GM21723 (cell line): ENCODE results near the gene GRM8.

Experiments
- ATAC-seq: cut with Tn5 transposase; IDR thresholded peaks from one replicate; pipeline ENCODE4 v1.9.1; 2021; ENCODE audit warnings: mild to moderate bottlenecking, moderate library complexity; ENCODE audit not compliant: unreplicated experiment

The GRM8 gene

GRCh38 chr7:127252778-127253280 is at the start of gene GRM8:
GRM8 (minus strand) TSS chr7:127252941.
- ATAC-seq, result peak; percentile 19

GRCh38 chr7:127290801-127291361 is 38.1 kb upstream of the GRM8 start:
- ATAC-seq, result no peak

GRCh38 chr7:127290116-127290655 is 37.4 kb upstream of the GRM8 start:
- no peak for ATAC-seq

DNA sequence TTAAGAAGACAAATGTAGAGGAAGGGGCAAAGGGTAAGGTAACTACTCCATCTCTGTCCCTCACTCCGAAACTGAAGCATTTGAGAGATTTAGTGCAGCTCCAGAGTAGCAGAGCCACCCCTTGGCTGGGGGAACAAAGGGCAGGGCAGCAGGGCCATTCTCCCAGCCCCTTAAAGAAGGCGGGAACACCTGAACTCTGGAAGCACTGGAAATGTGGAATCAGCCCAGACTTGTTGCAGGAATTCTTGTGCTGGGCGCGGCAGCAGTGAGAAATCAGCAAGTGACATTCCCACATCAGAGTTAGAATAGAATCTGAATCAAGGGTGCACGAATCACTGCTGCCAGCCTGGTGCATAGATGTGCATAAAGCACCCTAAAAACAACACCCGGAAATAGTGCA is 34.4 kb upstream of the GRM8 start:
- ATAC-seq, result no peak

DNA sequence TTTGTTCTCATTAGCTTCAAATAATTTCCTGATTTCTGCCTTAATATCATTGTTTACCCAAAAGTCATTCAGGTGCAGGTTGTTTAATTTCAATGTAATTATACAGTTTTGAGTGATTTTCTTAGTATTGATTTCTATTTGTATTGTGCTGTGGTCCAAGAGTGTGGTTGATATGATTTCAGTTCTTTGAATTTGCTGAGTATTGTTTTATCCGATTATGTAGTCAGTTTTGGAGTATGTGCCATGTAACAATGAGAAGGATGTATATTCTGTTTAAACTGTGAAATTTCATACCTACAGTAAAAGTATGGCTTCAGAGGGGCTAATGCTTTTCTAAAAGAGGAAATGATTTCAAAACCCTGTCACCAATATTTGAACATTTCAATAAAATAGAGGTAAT is 17.4 kb upstream of the GRM8 start:
- no peak for ATAC-seq

DNA sequence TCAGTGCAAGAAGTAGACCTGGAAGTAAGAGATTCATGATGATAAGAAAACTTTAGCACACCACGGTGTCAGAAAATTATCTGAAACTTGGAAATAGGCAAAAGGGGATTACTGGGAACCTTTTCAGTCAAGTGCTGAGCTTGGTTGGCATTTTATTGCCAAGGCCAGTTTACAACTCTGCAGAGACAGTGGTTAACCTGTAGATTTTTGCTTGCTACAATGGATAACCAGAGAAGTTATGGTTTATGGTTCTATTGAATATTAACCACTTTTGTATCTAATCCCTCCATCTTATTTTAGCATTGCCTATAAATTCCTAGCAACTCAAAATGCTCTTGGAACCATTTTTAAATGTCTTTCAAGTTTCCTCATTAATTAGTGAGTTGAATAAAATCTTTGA is 13.3 kb upstream of the GRM8 start:
- no peak for ATAC-seq

GRCh38 chr7:127264219-127264618 is 11.5 kb upstream of the GRM8 start:
- no peak for ATAC-seq

- no peak for ATAC-seq
These were observed 5.4 kb upstream of the GRM8 start for GRCh38 chr7:127258111-127258510.

DNA sequence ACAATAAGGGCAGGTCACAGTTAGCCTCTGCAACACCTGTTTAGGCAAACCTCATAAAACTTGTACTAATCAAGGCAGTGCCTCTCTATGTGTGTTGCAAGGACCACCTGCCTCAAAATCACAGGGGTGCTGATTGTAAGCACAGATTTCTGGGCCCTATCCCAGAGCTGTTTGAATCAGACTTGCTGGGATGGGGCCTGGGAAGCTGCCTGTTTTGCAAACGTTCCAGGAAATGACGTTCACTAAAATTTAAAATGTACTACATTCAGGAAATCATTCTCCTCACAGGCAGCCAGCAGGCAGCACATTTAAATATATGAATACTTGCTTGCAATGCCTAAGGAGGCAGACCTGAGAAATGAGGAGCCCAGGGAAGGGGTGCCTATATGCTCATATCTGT is 4.3 kb upstream of the GRM8 start:
- ATAC-seq, result no peak

DNA sequence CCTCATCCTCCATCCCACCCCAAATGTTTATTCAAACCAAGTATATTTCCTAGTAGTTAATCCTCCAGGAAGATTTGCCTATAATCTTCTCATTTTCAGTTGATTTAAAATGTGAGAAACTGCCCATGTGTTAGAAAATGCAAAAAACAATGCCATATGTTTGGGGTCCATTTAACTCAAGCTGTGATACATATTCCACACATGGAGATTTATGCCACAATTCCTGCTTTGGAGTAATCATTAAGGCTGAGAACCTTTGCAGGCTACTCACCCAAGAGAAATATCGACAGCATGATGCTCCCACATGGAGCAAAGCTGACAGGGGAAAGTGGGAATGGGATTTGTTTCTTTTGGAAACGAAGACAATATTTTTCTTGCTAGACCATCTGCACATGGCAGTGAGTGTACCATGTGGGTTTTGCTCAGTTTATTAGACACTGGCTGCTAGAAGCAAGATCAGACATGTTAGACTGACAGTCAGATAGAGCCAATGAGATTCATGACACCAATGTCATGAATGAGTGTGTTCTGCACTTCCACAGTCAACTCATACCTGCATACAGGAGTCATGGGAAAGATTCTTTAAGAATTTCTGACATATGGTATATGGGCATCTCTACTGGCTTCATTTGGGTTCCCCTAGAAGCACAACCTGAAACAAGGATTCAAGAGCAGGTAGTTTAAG is 3.4 kb upstream of the GRM8 start:
- no peak for ATAC-seq

GRCh38 chr7:127254163-127254684 is 1.5 kb upstream of the GRM8 start:
- no peak for ATAC-seq

GRCh38 chr7:127253281-127254162 is 781 bp upstream of the GRM8 start:
- ATAC-seq, result peak; percentile 87

- no peak for ATAC-seq
These were observed 396 bp downstream of the GRM8 start for GRCh38 chr7:127252377-127252713.

GRCh38 chr7:127251465-127252376 is 1.0 kb downstream of the GRM8 start:
- no peak for ATAC-seq

DNA sequence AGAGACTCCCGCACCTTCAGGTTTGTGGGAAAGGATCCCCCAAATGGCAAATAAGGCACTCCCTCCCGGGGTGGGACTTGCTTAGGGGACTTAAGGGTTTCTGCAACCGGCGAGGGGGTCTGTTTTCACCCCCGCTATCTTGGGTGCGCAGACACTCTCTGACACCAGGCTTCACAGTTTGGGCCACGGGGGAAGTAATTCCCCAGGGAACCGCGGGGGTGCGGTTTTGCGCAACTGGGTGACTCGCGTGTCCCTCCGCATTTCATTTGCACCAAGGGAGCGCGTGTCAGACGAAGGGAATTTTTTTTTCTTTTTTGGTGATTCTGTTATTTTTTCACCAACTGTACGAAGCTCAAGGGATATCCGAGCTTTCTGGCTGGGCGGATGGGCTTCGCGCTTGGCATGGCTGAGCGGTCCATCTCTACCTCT is 1.7 kb downstream of the GRM8 start:
- no peak for ATAC-seq

GRCh38 chr7:127250312-127251035 is 2.3 kb downstream of the GRM8 start:
- no peak for ATAC-seq

DNA sequence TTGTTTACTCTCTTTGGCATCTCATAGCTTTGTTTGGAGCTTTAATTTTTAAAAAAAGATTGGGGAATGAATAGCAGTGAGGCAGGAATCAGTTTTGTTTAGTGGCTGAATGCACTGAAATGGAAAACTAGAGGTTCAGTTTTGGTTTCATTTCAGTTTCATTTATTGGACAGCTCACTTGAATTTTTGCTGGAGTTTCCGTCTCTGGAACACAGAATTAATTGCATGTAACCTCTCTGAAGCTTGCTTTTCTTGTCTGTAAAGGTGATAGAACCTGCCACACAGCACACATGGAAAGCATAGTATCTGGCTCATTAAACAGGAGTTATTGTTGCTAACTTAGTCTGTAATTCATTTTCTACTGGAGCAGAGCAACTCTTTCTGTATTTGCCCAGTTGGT is 7.1 kb downstream of the GRM8 start:
- no peak for ATAC-seq

- no peak for ATAC-seq
These were observed 7.7 kb downstream of the GRM8 start for GRCh38 chr7:127245002-127245401.

DNA sequence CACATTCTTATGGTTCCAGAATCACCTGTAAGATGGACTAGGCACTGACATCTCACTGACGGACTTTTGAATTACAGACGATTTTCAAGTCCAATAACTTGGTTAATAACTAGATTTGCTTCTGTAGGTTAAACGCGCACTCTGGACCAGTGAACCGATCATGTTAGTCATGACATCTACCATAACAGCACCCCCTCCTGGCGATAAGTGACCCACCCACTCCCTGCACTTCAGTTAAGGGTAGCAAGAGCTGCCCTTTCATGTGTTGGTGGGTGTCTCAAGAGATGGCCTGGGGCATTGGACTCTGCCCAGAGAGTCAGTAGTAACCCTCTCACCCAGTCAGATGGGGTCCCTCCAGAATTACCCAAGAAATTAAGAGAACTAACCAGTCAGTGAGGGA is 12.9 kb downstream of the GRM8 start:
- no peak for ATAC-seq

DNA sequence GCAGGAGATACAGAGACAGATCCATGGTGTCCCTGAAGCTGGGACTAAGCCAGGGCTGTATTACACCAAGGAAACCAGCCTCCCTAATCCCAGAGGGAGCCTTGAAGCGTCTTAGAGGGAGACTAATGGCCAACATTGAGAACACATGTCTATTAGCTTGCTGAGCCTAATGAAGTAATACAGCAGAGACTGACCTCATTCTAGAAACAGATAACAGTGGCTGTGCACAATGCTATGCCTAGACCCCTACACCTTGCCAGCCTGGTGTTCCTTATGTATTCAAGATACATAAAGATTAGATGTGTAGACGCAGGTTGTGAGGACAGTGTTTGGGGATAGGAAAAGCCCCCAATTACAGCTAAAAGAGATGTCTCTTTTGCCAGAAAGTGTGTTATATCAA is 19.1 kb downstream of the GRM8 start:
- no peak for ATAC-seq
